T-helper 1 cell (primary cell): ENCODE measurements around the gene ADAMTS17.
"Not testable (repeated sequence)": the region's sequence is repeated elsewhere in the genome, so short reads cannot be mapped to it uniquely, and the experiment has no call there.

Experiments used
- DNase-seq, 5 donors: peaks; one replicate each; pipeline ENCODE4 v3.0.0-alpha.2; 2012 to 2020

ADAMTS17 gene

DNA sequence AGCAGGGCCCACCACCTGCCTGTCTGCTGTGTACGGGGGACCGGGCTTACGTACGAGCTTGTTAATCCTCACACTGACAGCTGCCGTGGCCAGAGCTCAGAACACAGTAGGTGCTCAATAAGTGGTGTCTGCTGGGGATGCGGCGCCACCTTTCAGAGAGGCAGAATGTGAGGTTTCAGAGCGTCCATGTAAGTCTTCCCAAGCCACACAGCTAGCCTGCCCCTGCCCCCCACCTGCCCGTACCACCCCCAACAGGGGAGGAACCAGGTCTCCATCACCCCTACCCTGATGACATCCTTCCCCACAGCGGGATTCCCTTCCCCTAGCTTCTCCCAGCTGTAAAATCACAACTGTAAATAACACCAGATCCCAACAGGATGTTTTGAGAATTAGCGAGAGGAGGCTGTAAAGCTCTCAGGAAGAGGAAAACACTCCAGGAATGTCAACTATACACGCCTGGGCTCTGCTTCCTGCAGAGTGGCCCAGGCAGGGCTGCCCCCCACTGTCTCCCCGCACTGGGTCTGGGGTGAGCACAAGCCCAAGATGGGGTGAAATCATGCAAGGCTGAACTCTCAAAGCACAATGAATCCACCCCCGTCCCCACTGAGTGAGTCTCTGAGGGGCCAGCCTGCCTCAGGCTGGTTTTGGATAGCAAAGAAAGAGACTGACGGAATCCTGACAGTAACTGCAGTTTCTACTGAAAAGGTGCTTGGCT is 358.4 kb downstream of the ADAMTS17 start:
- no peak for DNase-seq

DNA sequence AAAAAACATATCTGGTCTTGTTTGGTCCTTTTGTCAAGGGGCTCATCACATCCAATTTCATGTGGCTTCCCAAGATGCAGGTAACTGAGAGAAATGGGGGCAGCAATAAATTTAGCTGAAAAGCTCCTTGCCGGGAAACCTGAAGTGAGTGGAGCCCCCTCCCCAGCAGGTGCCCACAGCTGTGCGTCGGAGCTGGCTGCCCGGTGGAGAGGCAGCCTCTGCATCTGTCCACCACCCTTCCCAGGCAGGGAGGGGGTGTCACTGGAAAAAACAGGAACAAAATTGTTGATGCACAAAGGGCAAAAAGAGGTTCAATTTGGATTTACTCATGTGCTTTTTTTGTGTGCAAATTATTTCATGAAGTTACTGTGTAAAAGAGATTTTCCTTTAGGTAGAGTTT is 359.1 kb downstream of the ADAMTS17 start:
- DNase-seq, result no peak

DNA sequence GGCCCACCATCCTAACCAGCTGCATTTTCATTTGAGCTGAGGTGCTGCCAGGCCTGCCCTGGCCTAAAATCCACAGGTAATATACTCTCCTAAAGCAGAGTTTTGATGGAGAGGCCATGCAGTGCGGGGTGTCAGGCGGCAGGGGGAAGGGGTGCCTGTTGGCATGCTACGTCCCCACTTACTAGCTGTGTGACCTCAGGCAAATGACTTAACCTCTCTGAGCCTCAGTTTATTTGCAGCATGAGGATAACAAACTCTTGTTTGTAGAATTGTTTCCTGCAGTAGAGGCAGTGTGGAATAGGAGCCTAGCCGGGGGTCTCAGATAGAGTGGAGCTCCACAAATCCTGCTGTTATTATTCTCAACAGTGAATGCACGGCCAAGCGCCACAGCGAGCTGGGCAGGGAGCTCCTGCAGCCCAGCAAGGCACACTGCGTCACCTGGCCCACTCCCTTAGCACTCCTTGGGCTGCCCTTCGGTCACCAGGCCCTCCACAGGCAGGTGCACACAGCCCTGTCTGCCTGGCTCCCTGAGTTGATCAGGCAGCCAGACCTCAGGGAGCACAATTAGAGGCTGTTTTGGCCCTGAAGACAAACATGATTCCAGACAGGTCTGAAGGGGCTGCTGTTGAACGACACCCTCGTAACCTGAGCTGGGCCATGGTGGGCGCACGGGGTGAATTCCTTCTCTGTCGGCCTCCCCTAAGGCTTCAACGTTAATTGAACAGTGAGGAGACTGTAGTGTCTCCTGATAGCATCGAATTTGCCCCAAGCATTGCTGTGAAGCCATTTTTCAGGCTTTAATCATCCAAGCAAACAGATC is 359.7 kb downstream of the ADAMTS17 start:
- DNase-seq, result no peak

DNA sequence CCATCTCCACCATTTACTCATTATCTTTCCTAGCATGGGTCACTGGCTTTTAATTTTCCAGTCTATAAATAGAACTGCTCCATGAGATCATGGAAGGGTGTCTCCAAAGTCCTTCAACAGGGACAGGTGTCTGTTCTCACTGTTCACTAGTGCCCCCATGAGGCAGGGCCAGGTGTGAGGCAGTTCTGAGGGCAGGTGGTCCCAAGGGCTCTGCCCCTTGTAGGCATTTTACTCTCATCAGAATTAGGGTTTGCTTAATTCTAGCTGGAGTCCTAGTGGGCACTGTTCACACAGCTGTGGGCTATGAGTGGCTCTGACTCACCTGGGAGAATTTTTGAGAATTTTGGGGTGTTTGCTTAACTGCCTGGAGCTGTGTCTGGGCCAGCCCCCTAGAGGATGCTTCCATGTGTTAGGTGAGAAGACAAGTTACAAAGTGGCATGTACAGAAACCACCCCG is 360.6 kb downstream of the ADAMTS17 start:
- no peak for DNase-seq

DNA sequence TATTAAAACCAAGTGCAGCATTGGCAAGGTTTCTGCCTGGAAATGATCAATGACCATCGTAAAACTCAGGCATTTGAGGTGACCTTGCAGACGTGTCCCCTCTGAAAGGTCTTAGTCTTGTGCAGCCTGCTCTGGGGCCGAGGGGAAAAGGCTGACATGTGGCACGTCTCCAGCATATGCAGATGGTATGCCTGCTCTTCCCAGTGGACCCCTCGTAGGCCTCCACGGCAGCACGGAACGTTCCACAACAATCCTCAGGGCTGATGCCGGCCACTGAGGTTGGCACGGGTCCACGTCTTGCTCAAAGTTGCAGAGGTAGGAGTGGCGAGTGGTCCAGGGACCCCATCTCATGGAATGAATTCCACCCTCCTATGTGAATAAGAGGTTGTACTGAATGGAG is 361.0 kb downstream of the ADAMTS17 start:
- no peak for DNase-seq

DNA sequence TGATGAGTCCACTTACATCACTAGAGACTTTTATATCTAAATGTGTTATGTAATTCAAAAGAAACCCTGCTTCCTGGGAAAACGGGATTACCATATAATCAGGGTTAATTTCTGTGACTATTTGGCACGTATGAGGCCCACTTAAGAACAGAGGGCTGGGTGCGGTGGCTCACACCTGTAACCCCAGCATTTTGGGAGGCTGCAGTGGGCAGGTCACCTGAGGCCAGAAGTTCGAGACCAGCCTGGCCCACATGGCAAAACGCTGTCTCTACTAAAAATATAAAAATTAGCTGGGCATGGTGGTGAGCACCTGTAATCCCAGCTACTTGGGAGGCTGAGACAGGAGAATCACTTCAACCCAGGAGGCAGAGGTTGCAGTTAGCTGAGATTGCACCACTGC is 361.9 kb downstream of the ADAMTS17 start:
- DNase-seq, result not testable (repeated sequence)

DNA sequence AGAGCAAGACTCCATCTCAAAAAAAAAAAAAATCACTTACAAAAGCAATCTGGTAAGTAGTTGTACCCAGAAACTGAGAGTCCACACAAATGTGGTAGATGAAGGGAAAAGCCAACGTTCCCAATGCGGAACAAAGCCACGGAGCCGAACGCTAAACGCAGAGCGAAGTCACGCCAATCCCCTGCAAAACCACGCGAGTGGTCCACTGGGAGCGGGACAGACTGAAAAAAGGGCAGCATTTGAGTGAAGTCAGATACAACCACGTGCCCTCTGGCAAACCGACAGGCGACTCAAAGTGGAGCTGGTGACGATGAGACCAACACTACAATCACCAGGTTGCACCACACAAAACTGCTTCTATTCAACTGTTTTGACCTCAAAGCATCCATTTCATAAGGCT is 362.4 kb downstream of the ADAMTS17 start:
- no peak for DNase-seq

DNA sequence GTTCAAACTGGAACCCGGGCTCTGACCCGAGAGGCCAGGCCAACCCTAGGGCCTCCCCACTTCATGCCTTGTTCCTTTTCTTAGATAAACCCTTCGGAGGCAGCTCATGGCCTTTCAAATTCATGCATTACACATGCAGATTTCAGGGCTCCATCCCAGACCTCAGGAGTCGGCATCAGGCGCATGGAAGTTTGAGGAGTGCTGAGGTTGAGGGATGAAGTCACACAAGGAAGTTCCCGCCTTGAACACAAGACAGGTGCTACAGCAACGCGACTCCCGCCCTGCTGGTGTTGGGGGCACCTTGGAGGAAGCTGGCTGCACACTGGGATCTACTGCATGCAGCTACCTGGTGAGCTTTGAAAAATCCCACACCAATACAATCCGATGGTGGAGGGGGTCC is 363.3 kb downstream of the ADAMTS17 start:
- DNase-seq, result no peak

DNA sequence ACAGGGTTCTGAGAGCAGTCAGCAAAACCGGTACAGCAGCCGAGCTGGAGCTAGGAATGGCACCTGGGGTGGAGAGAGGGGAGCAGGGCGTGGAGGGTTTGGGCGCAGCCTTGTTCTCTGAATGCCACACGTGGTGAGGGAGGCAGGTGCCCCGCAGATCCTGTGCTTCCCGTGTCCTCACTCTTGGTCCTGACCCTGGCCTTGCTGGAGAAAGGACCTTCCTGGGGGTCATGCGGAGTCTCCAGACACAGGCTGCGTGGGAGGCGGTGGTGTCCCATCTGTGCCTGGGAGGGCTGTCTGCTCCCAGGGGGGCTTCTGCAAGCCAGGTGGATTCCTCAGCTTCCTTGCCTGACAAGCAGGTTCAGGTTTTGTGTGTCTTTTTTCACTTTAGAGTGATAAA is 363.8 kb downstream of the ADAMTS17 start:
- DNase-seq, result no peak

DNA sequence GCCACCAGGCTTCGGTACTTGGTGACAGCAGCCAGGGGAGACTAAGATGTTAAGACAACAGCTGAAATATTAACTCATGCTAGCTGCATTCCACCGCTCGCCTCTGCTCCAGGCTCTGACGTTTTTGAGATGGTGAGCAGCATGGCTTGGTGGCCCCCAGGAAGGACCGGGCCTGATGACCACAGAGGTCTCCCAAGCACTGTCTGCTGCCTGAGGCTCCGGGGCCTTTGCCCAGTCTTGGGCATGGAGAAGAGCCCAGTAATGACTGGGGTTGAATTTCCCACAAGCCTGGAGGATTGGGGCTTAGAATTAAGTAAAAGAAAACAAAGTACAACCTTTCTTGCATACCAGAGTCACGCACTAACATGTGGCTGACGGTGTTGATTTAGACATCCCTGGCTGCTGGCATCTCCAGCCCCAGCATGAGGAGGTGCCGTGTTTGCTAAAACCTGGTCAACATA is 364.9 kb downstream of the ADAMTS17 start:
- DNase-seq, result no peak

DNA sequence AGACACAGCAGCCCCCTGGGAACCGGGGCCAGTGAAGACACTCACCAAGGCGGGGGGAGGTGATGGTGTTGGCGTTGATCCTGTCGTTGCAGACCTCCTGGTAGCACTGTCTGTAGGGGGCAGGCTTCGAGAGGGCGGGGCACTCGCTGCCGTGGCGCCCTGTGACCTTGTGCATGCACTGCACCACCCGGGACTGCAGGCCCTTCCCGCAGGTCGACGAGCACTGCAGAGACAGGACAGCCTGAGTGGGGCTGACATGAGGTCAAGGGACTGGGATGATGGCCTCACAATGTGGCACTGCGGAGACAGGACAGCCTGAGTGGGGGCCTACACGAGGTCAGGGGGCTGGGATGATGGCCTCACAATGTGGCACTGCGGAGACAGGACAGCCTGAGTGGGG is 365.8 kb downstream of the ADAMTS17 start:
- DNase-seq, result no peak

DNA sequence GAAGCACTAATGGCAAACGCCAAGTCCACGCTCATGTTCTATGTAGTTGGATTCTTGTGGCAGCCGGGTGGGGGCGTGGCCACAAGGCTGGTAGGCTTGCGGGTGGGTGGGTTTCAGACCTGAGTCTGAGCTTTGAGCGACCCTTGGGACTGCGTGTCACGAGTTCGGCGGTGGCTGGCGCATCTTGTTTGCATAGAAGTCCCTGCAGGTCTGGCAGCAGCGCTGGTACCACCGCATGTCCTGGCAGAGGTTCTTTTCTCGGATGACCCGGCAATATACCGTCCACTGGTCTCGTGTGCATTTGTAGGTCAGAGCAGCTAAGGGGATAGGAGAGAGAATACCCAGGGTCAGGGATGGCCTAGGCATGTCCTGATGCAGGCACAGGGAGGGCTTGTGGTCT is 367.5 kb downstream of the ADAMTS17 start:
- no peak for DNase-seq

DNA sequence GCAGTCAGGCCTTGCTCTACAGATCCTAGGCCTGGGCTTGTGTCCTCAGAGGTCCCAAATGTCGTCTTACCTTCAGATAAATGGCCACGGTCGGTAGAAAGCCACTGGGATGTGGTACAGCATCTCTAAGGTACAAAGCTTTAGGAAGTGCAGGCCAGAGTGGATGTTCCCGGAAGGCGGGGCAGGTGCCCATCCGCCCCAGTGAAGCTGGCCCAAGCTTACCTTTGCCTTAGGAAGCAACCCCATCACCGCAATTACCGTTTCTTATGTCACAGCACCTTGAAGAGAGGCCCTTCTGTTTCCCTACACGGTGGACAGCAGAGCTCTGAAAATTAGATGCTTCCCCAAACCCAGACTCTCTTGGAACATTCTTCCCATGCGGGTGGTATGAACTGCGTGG is 368.4 kb downstream of the ADAMTS17 start:
- no peak for DNase-seq

DNA sequence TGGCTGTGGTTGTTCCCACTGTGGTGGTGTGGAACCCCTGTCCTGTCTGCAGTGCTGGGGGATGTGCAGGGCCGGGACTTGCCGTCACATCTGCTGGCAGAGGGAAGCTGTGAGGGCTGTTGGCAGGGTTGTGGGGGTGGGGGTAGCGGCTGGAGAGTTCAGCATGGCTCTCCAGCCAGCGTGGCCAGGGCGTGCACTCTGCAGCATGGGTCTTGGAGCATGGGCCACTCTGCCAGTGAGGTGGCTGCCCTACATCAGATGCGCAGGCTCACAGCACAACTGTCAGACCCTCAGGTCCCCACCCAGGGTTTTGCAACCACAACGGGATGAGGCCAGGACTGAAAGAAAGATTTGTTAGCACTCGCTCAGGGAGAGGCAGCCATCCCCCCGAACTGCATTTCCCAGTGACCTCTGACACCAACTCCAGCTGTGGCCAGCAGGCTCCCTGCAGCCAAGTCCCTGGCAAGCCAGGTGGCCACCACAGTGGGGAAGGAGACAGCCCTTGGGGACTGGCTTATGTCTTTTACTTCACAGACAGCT is 370.8 kb downstream of the ADAMTS17 start:
- DNase-seq, result no peak

DNA sequence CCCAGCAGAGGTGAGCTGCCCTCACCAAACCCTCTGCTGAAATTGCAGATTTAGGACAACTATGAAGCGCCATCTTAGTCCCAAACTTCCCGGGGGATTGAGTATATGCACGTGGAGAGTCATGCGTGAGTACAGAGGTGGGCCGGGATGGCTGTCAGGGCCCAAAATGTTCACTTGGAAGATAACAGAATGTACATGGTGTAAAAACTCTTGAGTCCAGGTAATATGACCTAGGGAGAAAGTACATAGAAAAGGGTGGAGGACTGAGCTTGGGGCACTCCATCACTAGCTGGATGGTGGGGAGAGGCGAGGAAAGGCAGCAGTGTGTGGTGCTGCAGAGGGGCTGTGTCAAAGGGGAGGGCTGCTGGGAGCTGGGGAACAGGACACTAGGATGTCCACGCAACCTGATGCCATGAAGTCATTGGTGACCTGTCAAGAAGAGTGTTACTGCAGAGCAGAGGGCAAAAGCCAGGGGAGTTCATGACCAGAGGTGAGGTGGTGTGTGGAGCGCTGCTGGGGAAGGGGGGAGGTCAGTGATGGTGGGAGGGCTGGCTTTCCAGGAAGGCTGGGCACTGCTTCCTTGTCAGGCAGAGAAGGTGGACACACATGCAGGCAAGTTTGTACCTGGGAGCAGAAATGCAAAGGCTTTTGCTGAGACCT is 372.4 kb downstream of the ADAMTS17 start:
- no peak for DNase-seq

DNA sequence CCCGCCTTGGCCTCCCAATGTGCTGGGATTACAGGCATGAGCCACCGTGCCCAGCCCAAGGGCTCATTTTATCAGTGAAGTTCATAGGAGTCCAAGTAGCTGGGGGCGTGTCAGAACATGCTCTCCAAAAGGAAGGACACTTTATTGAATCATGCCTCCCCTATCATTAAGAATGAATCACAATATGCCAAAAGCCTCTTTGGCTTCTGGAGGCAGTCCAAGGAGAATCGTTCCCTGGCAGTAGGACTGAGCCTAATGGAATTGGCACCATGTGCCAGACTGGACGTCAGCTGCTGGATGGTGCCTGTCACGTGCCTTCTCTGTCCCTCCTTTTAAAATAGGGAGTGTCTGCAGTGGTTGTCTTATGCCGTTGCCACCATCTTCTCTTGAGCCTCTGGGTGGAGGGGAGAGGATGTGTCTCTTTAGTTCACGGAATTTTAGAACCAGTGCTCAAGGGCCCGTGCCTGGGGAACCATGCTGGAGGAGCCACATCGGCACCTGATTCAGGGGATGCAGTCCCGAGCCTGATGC is 373.9 kb downstream of the ADAMTS17 start:
- DNase-seq, result no peak

DNA sequence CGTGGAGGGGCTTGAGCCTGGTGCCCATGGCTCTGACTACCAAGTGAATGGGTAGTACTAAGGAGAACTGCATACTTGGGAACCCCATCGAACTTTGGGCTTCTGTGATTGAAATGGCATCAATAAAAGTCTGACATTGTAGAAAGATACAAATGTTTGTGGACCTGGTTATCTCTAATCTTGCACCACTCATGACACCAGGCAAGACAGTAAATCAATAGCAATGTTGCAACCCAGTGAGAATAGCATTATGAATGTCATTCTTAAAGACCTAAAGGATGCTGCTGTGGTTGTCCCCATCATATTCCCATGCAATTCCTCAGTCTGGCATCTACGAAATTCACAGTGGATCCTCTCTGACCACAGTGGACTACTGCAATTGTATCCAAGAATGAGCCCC is 375.0 kb downstream of the ADAMTS17 start:
- no peak for DNase-seq

DNA sequence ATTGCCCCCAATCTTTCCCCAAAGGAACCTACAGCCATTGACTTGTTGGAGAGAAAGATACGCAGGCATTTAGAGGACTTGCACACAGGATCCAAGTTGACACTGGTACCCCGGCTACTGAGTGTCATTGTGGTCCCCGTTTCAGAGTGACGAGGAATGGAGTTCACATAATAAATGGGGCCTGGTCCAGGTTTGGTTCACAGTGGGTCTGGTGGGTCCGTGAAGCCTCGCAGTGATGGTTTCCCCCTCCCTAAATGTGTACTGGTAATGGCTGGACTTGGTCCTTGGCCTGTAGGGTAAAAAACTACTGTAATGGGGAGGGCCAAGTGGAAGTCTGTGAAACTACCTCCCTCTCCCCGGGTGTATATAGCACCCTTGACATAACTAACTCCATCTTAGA is 376.4 kb downstream of the ADAMTS17 start:
- DNase-seq, result no peak

DNA sequence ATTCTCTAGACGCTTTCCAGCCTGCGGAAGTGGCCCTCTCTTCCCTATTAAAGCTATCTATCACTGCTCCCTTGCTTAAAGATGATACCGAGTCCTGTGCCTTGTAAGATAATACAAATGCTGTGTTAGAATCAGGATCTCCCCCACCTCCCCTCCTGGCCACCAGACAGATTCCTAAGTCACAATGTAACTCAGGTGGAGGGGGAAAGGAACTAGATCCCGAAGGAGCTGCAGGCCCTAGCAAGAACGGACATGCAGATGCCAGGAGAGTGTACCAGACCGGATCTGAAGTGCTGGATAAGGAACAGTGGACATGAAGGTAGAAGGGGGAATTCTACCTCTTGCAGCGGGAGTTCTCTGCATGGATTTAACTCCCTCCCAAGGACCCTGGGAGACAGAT is 377.8 kb downstream of the ADAMTS17 start:
- DNase-seq, result no peak

DNA sequence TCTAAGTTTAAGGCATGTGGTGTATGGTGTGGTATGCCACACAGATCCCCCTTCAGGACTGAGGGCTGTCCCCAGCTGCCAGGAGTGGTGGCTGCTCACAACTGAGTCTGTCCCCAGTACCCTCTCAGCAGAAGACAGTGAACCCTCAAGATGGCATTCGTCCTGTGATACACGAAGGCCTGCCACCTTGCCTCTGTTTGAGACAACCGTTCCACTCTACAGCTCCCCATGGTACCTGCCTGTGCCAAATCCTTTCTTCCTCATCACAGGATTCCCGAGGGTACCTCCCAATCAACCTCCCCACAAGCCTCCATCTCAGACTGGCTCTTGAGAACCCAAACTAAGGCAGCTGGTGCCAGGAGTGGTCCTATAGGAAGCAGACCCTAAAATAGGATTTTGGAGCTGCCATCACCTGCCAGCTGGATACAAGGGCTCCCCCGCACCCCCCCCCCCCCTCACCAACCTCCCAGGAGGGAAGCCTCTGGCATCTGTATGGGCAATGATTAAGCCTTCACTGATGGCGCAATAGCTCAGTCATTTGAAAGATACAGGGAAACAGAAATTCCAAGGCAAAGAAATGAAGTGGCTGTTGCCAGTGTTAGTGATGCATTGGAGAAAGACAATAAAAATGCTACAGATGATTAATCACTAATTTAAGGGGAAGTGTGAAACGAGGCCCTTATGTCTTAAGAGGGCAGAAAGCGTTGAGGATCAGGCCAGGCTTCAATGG is 378.5 kb downstream of the ADAMTS17 start:
- no peak for DNase-seq

DNA sequence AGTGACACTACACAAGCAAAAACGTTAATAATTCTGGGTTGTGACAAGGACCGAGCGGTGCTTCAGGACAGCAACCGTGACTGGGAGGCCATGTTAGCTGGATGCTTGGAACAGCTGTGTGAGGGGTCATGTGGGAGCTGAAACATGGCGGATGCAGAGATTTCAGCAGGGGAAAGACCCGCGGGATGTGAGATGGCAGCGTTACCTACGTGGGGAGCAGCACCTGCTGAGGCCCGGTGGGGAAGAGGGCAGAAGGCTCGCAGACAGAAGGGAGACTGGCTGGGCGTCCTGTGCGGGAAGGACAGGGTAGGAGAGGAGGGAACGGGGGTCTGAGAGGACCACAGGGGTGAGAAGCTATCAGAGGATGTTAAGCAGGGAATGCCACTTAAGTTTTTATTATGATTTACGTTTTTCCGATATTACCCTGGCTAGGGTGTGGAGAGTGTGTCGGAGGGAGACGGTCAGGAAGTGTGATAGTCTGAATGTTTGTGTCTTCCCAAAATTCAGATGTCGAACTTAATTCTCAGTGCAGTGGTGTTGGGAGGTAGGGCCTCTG is 379.7 kb downstream of the ADAMTS17 start:
- DNase-seq, result no peak

DNA sequence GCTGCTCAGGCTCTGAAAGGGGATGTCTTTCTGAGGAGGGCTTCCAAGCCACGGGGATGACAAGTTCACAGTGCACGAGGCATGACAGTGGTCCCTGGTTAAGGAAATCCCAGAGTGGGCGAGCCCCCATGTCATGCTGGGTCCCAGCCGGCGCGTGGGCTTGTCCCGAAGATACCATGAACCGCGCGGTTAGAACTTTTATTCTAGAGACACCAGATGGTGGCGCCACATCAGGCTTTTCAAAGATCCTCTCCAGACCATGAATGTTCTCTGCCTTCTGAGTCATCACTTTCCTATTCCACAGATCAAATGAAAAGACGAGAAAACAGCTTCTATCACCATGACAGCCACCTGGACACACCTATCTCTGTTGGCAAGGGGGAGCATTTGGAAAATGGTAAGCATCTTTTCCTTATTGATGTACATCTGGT is 380.7 kb downstream of the ADAMTS17 start:
- no peak for DNase-seq
